ENCODE measurements around the gene CORO2B. TPM values are rescaled to one million over a fixed set of nuclear protein-coding genes. Genes with fewer than 3 reads are reported as not detected.

The CORO2B gene
- total RNA-seq, 1 donor from 2014 or later, result 21.3 TPM

DNA sequence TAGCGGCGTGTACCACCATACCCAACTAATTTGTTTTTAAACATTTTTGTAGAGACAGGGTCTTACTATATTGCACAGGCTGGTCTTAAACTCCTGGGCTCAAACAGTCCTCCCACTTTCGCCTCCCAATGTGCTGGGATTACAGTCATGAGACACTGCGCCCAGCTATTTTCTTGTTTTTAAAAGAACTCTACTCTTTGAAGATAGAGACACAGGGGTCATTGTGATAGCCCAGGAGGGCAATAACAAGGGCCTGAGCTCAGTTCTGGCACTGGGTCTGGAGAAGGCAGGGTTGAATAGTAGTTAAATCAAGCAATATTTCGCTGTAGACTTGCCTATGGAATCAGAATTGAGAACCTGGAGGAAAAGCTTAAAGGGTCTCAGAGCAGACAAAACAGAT is 143.1 kb downstream of the CORO2B start:
- TF ChIP-seq CTCF (conservative IDR thresholded peaks at IDR 0.05), result no peak
- Mint-ChIP-seq H3K27ac (ENCODE audit: unreplicated experiment) (no peak overlapping the region), H3K9me3 (no peaks in the 10 kb centered on the region), H3K36me3 (ENCODE audit: low read depth) (peaks cover 3% of the 10 kb centered on the region), H3K4me3 (no peak overlapping the region), H3K4me1 (peaks cover 7% of the 10 kb centered on the region), H3K27me3 (ENCODE audit: low read depth) (no peaks in the 10 kb centered on the region)
- DNase-seq (ENCODE audit: low read depth, low spot score), result no peak

DNA sequence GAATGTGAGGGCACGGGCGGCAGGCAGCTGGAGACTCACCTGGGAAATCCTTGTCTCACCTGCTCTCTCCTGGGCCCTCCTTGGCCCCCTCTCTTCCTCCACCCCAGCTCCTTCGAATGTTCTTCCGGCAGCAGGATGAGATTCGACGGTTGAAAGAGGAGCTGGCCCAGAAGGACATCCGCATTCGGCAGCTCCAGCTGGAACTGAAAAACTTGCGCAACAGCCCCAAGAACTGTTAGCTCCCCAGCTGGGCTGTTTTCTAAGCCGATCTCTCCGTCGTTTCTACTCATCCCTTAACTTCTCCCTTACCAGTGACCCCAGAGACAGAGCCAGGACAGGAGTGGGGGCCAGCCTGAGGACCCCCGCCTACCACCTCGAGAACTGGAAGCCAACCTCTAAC is 146.9 kb downstream of the CORO2B start:
- Mint-ChIP-seq H3K36me3 (ENCODE audit: low read depth) (peaks cover 3% of the 10 kb centered on the region), H3K4me3 (no peak overlapping the region), H3K4me1 (peaks cover 14% of the 10 kb centered on the region), H3K27ac (ENCODE audit: unreplicated experiment) (no peak overlapping the region), H3K9me3 (no peaks in the 10 kb centered on the region), H3K27me3 (ENCODE audit: low read depth) (no peaks in the 10 kb centered on the region)
- no peak for DNase-seq (ENCODE audit: low read depth, low spot score)
- TF ChIP-seq CTCF (conservative IDR thresholded peaks at IDR 0.05), result no peak

GRCh38 chr15:68726246-68726645 is 147.5 kb downstream of the CORO2B start:
- Mint-ChIP-seq H3K27ac (ENCODE audit: unreplicated experiment) (no peak overlapping the region), H3K36me3 (ENCODE audit: low read depth) (peaks cover 3% of the 10 kb centered on the region), H3K27me3 (ENCODE audit: low read depth) (no peaks in the 10 kb centered on the region), H3K4me1 (peaks cover 14% of the 10 kb centered on the region), H3K9me3 (no peaks in the 10 kb centered on the region), H3K4me3 (no peak overlapping the region)
- TF ChIP-seq CTCF (conservative IDR thresholded peaks at IDR 0.05), result no peak
- no peak for DNase-seq (ENCODE audit: low read depth, low spot score)

GRCh38 chr15:68729789-68730411 is 151.1 kb downstream of the CORO2B start:
- Mint-ChIP-seq H3K4me3 (no peak overlapping the region), H3K9me3 (no peaks in the 10 kb centered on the region), H3K27me3 (ENCODE audit: low read depth) (no peaks in the 10 kb centered on the region), H3K27ac (ENCODE audit: unreplicated experiment) (no peak overlapping the region), H3K4me1 (peaks cover 7% of the 10 kb centered on the region), H3K36me3 (ENCODE audit: low read depth) (no peaks in the 10 kb centered on the region)
- DNase-seq (ENCODE audit: low read depth, low spot score), result no peak
- no peak for TF ChIP-seq CTCF (conservative IDR thresholded peaks at IDR 0.05)

- no peak overlapping the region for H3K4me3 Mint-ChIP-seq
- no peaks in the 10 kb centered on the region for H3K9me3 Mint-ChIP-seq
- DNase-seq (ENCODE audit: low read depth, low spot score), result no peak
- no peaks in the 10 kb centered on the region for H3K36me3 Mint-ChIP-seq (ENCODE audit: low read depth)
- H3K27me3 Mint-ChIP-seq (ENCODE audit: low read depth), result no peaks in the 10 kb centered on the region
- peaks cover 7% of the 10 kb centered on the region for H3K4me1 Mint-ChIP-seq
- TF ChIP-seq CTCF (conservative IDR thresholded peaks at IDR 0.05), result peak; percentile 67
- no peak overlapping the region for H3K27ac Mint-ChIP-seq (ENCODE audit: unreplicated experiment)
These were observed 151.7 kb downstream of the CORO2B start for GRCh38 chr15:68730471-68730919.

Measured in neural crest cell (in vitro differentiated cells).